Posterior vena cava (tissue), 2 donors: Measurements from ENCODE around the gene DDIT3. TPM values are rescaled to one million over a fixed set of nuclear protein-coding genes. Genes with fewer than 3 reads are reported as not detected.
"Not testable (repeated sequence)": the region's sequence is repeated elsewhere in the genome, so short reads cannot be mapped to it uniquely, and the experiment has no call there.

Source experiments
- DNase-seq: peaks from one replicate; pipeline ENCODE4 v3.0.0-alpha.2; 2020; ENCODE audit warnings: low spot score
- intact Hi-C, 2 donors: fragments of 100-400 bp; cut with DNase I; formaldehyde crosslinking; loops; one replicate each; pipeline versions ENCODE4 v1.14.1 to v1.14.2; 2022 to 2023
- total RNA-seq, 2 donors: library from RNA; stranded (reverse); fragmentation: NEBNext Ultra II Directional; extraction: Animal tissue kit (Norgen Biotek cat#: 25700); gene quantifications; one replicate each; pipeline ENCODE4 v1.2.1, GENCODE V29; 2021
- donor health status: DM: yes; HTN: yes; CAD: no.
- donor health status: DM: yes; HTN: yes; CAD: no.

DDIT3 gene
- total RNA-seq, 2 donors from 2014 or later: 34.0 to 43.8 TPM

- no peak for DNase-seq
- intact Hi-C loops: no loop called here
These were observed 3.6 kb downstream of the DDIT3 start for GRCh38 chr12:57516617-57517153.

GRCh38 chr12:57515934-57516541, 4.3 kb downstream of the DDIT3 start:
- no peak for DNase-seq
- intact Hi-C loops: no loop called here

GRCh38 chr12:57515408-57515933, 4.8 kb downstream of the DDIT3 start:
- intact Hi-C loops: no loop called here

GRCh38 chr12:57514720-57515407, 5.5 kb downstream of the DDIT3 start:
- DNase-seq: no peak
- intact Hi-C loops: no loop called here

More at GRCh38 chr12:57515408-57515933, 4.8 kb downstream of the DDIT3 start:
- DNase-seq: no peak

- intact Hi-C loops, DNase-seq: not testable (repeated sequence)
These were observed 6.1 kb downstream of the DDIT3 start for GRCh38 chr12:57514246-57514645.

- DNase-seq, intact Hi-C loops: not testable (repeated sequence)
These were observed 6.6 kb downstream of the DDIT3 start for GRCh38 chr12:57513677-57514076.

- no peak for DNase-seq
- intact Hi-C loops: no loop called here
These were observed 7.0 kb downstream of the DDIT3 start for GRCh38 chr12:57513266-57513665.

GRCh38 chr12:57512665-57513064, 7.6 kb downstream of the DDIT3 start:
- intact Hi-C loops: no loop called here
- DNase-seq: no peak

- intact Hi-C loops: no loop called here
- no peak for DNase-seq
These were observed 8.6 kb downstream of the DDIT3 start for GRCh38 chr12:57511588-57512325.

GRCh38 chr12:57511161-57511560, 9.2 kb downstream of the DDIT3 start:
- intact Hi-C loops: no loop called here
- DNase-seq: no peak

GRCh38 chr12:57507796-57508195, 12.5 kb downstream of the DDIT3 start:
- DNase-seq: peak; percentile 54
- intact Hi-C loops: not testable (repeated sequence)

- intact Hi-C loops: not testable (repeated sequence)
- DNase-seq: peak; percentile 14
These were observed 13.8 kb downstream of the DDIT3 start for GRCh38 chr12:57506541-57506940.

- peak; percentile 38 for DNase-seq
- intact Hi-C loops: not testable (repeated sequence)
These were observed 17.9 kb downstream of the DDIT3 start for GRCh38 chr12:57502311-57502969.

GRCh38 chr12:57500213-57500612, 20.1 kb downstream of the DDIT3 start:
- intact Hi-C loops: no loop called here
- DNase-seq: peak; percentile 34

- DNase-seq: no peak
- intact Hi-C loops: no loop called here
These were observed 21.7 kb downstream of the DDIT3 start for GRCh38 chr12:57498571-57498970.

- DNase-seq: peak; percentile 70
- intact Hi-C loops: no loop called here
These were observed 22.2 kb downstream of the DDIT3 start for GRCh38 chr12:57498132-57498502.

GRCh38 chr12:57497223-57498131, 22.8 kb downstream of the DDIT3 start:
- intact Hi-C loops: no loop called here

GRCh38 chr12:57496822-57497221, 23.5 kb downstream of the DDIT3 start:
- DNase-seq: no peak
- intact Hi-C loops: no loop called here

More at GRCh38 chr12:57497223-57498131, 22.8 kb downstream of the DDIT3 start:
- DNase-seq: peak; percentile 6
